GM12874 (cell line): ENCODE data around the gene CCDC88B.
A peak's percentile ranks its signal among the peaks of the same experiment; 100 is the strongest.

Experiments used
- TF ChIP-seq, protein P1 (sequence below): IDR thresholded peaks from 2 replicates; pipeline ENCODE4 v1.5.1; 2011; ENCODE audit warnings: low read depth, mild to moderate bottlenecking, control low read depth, low read length, moderate library complexity; ENCODE audit not compliant: insufficient read depth

CCDC88B gene

DNA sequence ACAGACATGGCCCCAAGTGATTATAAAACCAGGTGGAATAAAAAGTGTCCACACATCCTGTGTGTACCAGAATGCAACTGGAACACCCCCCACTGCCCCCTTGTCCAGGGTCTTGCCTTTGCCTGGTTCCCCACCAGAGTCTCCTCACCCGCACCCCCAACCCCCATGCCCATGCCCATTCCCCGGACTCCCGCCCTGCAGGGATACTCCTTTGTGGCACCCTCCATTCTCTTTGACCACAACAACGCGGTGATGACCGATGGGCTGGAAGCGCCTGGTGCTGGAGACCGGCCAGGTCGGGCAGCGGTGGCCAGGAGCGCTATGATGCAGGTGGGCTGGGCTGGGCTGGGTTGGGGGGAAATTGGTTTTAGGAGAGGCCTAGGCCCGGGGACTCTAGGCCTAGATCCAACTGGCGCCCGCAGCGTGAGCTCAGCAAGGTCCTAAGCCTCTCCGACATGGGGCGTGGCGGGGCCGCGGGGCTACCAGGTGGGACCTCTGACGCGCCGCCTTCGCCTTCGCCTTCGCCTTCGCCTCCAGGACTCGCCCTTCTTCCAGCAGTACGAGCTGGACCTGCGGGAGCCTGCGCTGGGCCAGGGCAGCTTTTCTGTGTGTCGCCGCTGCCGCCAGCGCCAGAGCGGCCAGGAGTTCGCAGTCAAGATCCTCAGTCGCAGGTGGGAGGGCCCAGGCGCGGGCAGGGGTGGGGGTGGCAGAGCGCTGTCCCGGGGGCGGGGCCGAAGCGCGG lies 28.1 kb downstream of the CCDC88B start:
- TF ChIP-seq, protein P1, sequence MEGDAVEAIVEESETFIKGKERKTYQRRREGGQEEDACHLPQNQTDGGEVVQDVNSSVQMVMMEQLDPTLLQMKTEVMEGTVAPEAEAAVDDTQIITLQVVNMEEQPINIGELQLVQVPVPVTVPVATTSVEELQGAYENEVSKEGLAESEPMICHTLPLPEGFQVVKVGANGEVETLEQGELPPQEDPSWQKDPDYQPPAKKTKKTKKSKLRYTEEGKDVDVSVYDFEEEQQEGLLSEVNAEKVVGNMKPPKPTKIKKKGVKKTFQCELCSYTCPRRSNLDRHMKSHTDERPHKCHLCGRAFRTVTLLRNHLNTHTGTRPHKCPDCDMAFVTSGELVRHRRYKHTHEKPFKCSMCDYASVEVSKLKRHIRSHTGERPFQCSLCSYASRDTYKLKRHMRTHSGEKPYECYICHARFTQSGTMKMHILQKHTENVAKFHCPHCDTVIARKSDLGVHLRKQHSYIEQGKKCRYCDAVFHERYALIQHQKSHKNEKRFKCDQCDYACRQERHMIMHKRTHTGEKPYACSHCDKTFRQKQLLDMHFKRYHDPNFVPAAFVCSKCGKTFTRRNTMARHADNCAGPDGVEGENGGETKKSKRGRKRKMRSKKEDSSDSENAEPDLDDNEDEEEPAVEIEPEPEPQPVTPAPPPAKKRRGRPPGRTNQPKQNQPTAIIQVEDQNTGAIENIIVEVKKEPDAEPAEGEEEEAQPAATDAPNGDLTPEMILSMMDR: no peak

DNA sequence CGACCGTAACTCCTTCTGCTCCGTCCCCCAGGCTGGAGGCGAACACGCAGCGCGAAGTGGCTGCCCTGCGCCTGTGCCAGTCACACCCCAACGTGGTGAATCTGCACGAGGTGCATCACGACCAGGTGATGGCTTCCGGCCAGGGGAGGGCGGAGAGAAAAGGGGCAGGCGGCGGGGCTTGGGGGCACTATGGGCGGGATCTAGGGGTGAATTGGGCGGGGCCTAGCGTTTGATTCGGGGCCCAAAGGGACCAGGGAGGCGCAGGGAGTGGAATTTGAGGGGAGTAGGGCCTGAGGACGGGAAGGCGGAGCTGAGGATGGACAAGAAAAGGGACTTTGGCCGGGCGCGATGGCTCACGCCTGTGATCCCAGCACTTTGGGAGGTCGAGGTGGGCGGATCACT lies 28.7 kb downstream of the CCDC88B start:
- TF ChIP-seq, protein P1: no peak

DNA sequence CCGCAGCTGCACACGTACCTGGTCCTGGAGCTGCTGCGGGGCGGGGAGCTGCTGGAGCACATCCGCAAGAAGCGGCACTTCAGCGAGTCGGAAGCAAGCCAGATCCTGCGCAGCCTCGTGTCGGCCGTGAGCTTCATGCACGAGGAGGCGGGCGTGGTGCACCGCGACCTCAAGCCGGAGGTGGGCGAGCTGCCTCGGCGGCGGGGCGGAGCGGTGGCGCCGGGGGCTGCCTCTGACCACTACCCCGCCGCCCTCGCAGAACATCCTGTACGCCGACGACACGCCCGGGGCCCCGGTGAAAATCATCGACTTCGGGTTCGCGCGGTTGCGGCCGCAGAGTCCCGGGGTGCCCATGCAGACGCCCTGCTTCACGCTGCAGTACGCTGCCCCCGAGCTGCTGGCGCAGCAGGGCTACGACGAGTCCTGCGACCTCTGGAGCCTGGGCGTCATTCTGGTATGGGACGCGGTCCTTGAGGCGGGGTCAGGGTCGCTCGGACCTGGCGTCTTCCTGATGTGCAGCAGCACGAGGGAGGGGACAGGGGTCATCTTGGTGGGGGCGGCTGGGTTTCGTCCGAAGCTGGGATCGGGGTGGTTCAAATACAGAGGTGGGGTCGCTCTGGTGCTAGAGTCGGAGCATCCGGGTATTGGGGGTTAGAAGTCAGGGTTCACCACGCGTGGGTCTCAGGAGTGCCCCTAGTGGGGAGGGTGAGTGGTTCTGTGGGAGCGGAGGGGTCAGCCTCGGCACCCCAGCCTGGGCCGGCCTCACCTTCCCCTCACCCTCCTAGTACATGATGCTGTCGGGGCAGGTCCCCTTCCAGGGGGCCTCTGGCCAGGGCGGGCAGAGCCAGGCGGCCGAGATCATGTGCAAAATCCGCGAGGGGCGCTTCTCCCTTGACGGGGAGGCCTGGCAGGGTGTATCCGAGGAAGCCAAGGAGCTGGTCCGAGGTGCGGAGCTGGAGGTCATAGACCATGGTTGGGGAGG lies 29.7 kb downstream of the CCDC88B start:
- TF ChIP-seq, protein P1: 0 out of 2 replicates have a peak, but pooled peaks have one; percentile 4

DNA sequence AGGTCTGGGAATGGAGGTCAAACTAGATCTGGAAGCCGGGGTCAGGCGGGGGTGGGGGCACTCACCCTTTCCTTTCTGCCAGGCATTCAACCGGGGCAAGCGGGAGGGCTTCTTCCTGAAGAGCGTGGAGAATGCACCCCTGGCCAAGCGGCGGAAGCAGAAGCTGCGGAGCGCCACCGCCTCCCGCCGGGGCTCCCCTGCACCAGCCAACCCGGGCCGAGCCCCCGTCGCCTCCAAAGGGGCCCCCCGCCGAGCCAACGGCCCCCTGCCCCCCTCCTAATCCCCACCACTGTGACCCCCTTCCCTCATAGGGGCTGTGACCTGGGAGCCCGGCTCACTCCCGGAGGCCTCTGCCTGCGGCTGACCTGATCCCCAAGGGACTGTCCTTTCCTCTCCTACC lies 31.2 kb downstream of the CCDC88B start:
- TF ChIP-seq, protein P1: no peak

DNA sequence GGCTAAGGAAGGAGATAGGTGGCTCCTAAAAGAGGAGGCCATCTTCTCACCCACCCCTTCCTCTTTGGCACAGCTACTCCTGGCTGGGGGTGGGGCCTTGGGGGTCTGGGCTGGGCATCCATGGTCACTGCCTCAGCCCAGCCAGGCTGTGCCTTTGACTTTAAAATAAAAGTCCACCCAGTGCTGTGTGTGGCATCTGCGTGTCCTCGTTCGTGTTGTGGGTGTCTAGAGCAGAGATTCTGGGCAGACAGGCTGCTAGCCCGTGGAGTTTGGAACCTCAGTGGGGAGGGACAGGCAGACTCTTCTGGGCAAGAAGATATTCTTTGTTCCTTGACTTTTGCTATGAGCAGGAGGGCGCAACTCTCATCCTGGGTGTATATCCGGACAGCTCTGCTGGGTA lies 32.0 kb downstream of the CCDC88B start:
- TF ChIP-seq, protein P1: no peak

DNA sequence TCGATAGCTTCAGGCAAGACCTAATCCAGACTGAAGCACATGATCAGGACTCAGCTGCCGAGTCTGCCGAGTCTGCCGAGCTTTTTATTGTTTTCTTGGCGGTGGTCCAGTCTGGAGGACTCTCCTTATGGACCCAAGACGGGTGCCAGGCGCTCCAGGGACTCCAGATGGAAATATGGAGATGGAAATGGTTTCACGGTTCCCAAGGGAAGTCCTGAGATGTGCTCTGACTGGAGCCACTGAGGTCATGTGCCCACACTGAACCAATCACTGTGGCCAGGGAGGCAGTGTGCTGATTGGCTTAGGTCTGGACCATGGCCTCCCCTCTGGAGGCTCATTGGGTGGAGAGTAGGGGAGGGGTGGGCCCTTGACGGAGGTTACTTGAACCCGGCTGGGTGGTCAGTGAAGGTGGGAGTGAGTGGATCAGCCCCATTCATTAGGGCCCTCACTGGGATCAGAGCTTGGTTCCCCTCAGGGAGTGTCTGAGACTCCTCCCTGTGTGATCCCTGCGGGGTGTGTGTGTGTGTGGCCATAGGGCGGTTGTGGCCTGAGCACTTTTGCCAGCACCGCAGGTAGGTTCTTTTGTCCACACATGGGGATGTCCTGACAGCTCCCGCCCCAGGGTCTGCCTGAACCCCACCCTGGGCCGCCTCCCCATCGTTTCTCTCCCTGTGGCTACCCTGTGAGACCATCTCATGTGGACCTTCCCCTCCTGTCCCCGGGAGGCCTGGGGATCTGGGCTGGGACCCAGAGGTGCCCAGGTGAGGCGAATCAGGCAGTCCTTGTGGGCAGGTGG lies 33.0 kb downstream of the CCDC88B start:
- TF ChIP-seq, protein P1: no peak
